HepG2 (cell line): Measurements from ENCODE around the gene AFTPH. TPM values are rescaled to one million over a fixed set of nuclear protein-coding genes. Genes with fewer than 3 reads are reported as not detected.

Source experiments
- ATAC-seq: fragments of 200-7000 bp; cut with Tn5 transposase; 3 replicates; pipeline ENCODE4 v1.9.1; 2020; ENCODE audit warnings: mild to moderate bottlenecking, moderate library complexity
- BruUV-seq: library from RNA; stranded (reverse); fragments of 400-500 nt; replicated peaks from 2 replicates; lab custom pipeline; 2021; lab: Mats Ljungman, UMichigan
- CTCF ChIA-PET: fragments of 300-600 bp; formaldehyde crosslinking; extraction: SDS; loops from one replicate; lab custom pipeline; 2021; ENCODE audit warnings: low total read pairs, inconsistent platforms, low intra/inter-chr PET ratio; lab: Yijun Ruan, JAX
- POLR2A ChIA-PET: fragments of 350-600 bp; sonication (Branson Sonifier 250); formaldehyde crosslinking; loops from one replicate; lab custom pipeline; 2020; ENCODE audit warnings: antibody characterized with exemption, inconsistent platforms; lab: Yijun Ruan, JAX
- DNase-seq: peaks from one replicate; pipeline ENCODE4 v3.0.0-alpha.2; 2015; ENCODE audit warnings: low spot score
- FAIRE-seq: peaks from 3 replicates; lab custom pipeline; 2011; peaks lifted over from hg19 to GRCh38; lab: Jason Lieb, UNC
- H2AFZ ChIP-seq: one replicate; pipeline ENCODE4 v1.6.1; 2011; ENCODE audit warnings: low read length, inconsistent platforms
- H3K27ac ChIP-seq: fragments of 300-600 bp; 3 replicates; pipeline ENCODE4 v1.8.0; 2011; ENCODE audit warnings: mixed run types, mild to moderate bottlenecking, mixed read lengths, low read length, inconsistent platforms; ENCODE audit not compliant: insufficient read depth; ENCODE audit errors: extremely low read length
- H3K27me3 ChIP-seq, 2 experiments: fragments of 200-600 bp in 1 of 2; 2 replicates in 1 of 2; 3 replicates in 1 of 2; pipeline versions ENCODE4 v1.6.0 to v1.8.0; 2011; ENCODE audit warnings: low read length in 2 of 2, mild to moderate bottlenecking in 2 of 2, moderate library complexity in 2 of 2, inconsistent platforms in 1 of 2; ENCODE audit not compliant: insufficient read depth in 2 of 2, control insufficient read depth in 1 of 2
- H3K36me3 ChIP-seq, 2 experiments: fragments of 200-600 bp in 1 of 2; replicated peaks in 1 of 2; 2 replicates in 1 of 2; 3 replicates in 1 of 2; pipeline versions ENCODE4 v1.5.1 to v1.8.0; 2011; ENCODE audit warnings: low read length in 2 of 2, inconsistent platforms in 1 of 2; ENCODE audit not compliant: insufficient read depth in 2 of 2, control insufficient read depth in 1 of 2
- H3K4me1 ChIP-seq: 2 replicates; pipeline ENCODE4 v1.5.1; 2012; ENCODE audit warnings: low read length, inconsistent platforms; ENCODE audit not compliant: insufficient read depth
- H3K4me2 ChIP-seq: 2 replicates; pipeline ENCODE4 v1.6.0; 2011; ENCODE audit warnings: low read depth, low read length, inconsistent platforms
- H3K4me3 ChIP-seq, 3 experiments: fragments of 200-600 bp in 1 of 3; sonication (generic), shearing (Covaris generic) in 1 of 3; replicated peaks in 1 of 3; 2 replicates each; pipeline ENCODE4 v1.5.1; 2011 to 2016; ENCODE audit warnings: low read length in 3 of 3, inconsistent platforms in 2 of 3, low read depth in 2 of 3, mild to moderate bottlenecking in 2 of 3, control low read depth in 1 of 3, mixed read lengths in 1 of 3; ENCODE audit not compliant: insufficient read depth in 1 of 3
- H3K79me2 ChIP-seq: one replicate; pipeline ENCODE4 v1.6.1; 2011; ENCODE audit warnings: low read length, inconsistent platforms; ENCODE audit not compliant: insufficient read depth
- H3K9ac ChIP-seq: 2 replicates; pipeline ENCODE4 v1.6.0; 2011; ENCODE audit warnings: mild to moderate bottlenecking, low read depth, low read length, inconsistent platforms; ENCODE audit not compliant: insufficient read depth
- H3K9me3 ChIP-seq: 2 replicates; pipeline ENCODE4 v1.5.1; 2012; ENCODE audit warnings: mild to moderate bottlenecking, low read length
- H4K20me1 ChIP-seq: 2 replicates; pipeline ENCODE4 v1.6.0; 2011; ENCODE audit warnings: inconsistent platforms, mild to moderate bottlenecking, low read length, moderate library complexity; ENCODE audit not compliant: insufficient read depth
- FOXM1 ChIP-seq: sonication (generic); formaldehyde crosslinking; IDR thresholded peaks from 2 replicates; pipeline ENCODE4 v1.5.0; 2020; ENCODE audit warnings: missing genetic modification reagents
- SRF ChIP-seq: IDR thresholded peaks from 2 replicates; pipeline ENCODE4 v1.6.1; 2011; ENCODE audit warnings: mild to moderate bottlenecking, low read depth, low read length, moderate library complexity
- TAF15 ChIP-seq: fragments of 200-400 bp; formaldehyde crosslinking; IDR thresholded peaks from one replicate; pipeline ENCODE4 v1.6.1; 2018; ENCODE audit warnings: mild to moderate bottlenecking, low read depth, low read length; ENCODE audit not compliant: poor library complexity, severe bottlenecking
- TBX2 ChIP-seq: sonication (generic); formaldehyde crosslinking; IDR thresholded peaks from 2 replicates; pipeline ENCODE4 v1.5.0; 2020; ENCODE audit warnings: missing genetic modification reagents, mild to moderate bottlenecking, borderline replicate concordance
- TOE1 ChIP-seq: sonication (generic); formaldehyde crosslinking; IDR thresholded peaks from 2 replicates; pipeline ENCODE4 v1.4.0; 2020; ENCODE audit warnings: mild to moderate bottlenecking, missing genetic modification reagents
- ZBTB25 ChIP-seq: IDR thresholded peaks from 2 replicates; pipeline ENCODE4 v1.6.1; 2018; ENCODE audit warnings: missing genetic modification reagents
- WGBS: methylation state at CpG from one replicate; pipeline ENCODE4 v1.1.6; 2017; ENCODE audit warnings: low lambda C conversion rate; 5-methylcytosine and 5-hydroxymethylcytosine counted together
- in situ Hi-C: cut with HindIII; loops from 2 replicates; pipeline ENCODE4 v1.10.0; 2017; ENCODE audit warnings: low pct_unique_long_range_greater_than_20kb; ENCODE audit not compliant: extremely low pct_ligation_motif_present
- intact Hi-C: fragments of 100-400 bp; cut with micrococcal nuclease; formaldehyde crosslinking; loops from one replicate; pipeline ENCODE4 v1.10.0; 2022; ENCODE audit not compliant: unreplicated experiment
- polyA plus RNA-seq, 8 experiments: library from polyadenylated mRNA; depleted of rRNA in 3 of 8; stranded (reverse) in 7 of 8; unstranded in 1 of 8; fragments of >200 nt; fragmentation: Illumina TruSeq in 4 of 8; extraction: Trizol in 4 of 8; gene quantifications; 2 replicates each; pipeline versions ENCODE4 v1.2.1 to v1.2.3, GENCODE V29; 2011 to 2016; ENCODE audit warnings: low read depth in 4 of 8, missing spikeins in 1 of 8, mixed read lengths in 1 of 8; ENCODE audit not compliant: insufficient read depth in 1 of 8
- total RNA-seq, 5 experiments: library from RNA; depleted of rRNA; stranded (reverse); fragments of >200 nt; fragmentation: Illumina TruSeq; extraction: Trizol; gene quantifications; 2 replicates each; pipeline ENCODE4 v1.2.3, GENCODE V29; 2016; ENCODE audit warnings: low read depth in 1 of 5
- TF ChIP-seq, protein P1 (sequence below): sonication (generic); formaldehyde crosslinking; IDR thresholded peaks from 2 replicates; pipeline ENCODE4 v1.5.0; 2020; ENCODE audit warnings: mild to moderate bottlenecking, missing genetic modification reagents, moderate library complexity

The AFTPH gene
- total and polyA plus RNA-seq, 2 of the 13 experiments (the other 11 are each of a cell fraction or from before 2014, with no cell fraction given), result 27.5 to 36.8 TPM

- TF ChIP-seq TOE1, result no peak
- no peak for TF ChIP-seq TBX2 (CRISPR knock-in tag)
- TF ChIP-seq FOXM1 (CRISPR knock-in tag), result no peak
- no peak for TF ChIP-seq ZBTB25 (CRISPR knock-in tag)
- no peak for TF ChIP-seq TAF15
These were observed 23.6 kb upstream of the AFTPH start (continued) for GRCh38 chr2:64500549-64500948.

- intact Hi-C loops (no loop called here), in situ Hi-C loops (no loop called here)
- no peaks in the 10 kb centered on the region for H3K36me3 ChIP-seq
- BruUV-seq, result no TSS peak
- FAIRE-seq (no peak), ATAC-seq (no peak), DNase-seq (no peak)
- no peaks in the 10 kb centered on the region for H3K9me3 ChIP-seq
- H3K4me2 ChIP-seq, result no peak overlapping the region
- H3K9ac ChIP-seq, result no peak overlapping the region
- WGBS, result 6% methylated on average over 1 of the region's 1 CpG
- TF ChIP-seq, protein P1, sequence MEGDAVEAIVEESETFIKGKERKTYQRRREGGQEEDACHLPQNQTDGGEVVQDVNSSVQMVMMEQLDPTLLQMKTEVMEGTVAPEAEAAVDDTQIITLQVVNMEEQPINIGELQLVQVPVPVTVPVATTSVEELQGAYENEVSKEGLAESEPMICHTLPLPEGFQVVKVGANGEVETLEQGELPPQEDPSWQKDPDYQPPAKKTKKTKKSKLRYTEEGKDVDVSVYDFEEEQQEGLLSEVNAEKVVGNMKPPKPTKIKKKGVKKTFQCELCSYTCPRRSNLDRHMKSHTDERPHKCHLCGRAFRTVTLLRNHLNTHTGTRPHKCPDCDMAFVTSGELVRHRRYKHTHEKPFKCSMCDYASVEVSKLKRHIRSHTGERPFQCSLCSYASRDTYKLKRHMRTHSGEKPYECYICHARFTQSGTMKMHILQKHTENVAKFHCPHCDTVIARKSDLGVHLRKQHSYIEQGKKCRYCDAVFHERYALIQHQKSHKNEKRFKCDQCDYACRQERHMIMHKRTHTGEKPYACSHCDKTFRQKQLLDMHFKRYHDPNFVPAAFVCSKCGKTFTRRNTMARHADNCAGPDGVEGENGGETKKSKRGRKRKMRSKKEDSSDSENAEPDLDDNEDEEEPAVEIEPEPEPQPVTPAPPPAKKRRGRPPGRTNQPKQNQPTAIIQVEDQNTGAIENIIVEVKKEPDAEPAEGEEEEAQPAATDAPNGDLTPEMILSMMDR (CRISPR knock-in tag), result no peak
- 0 out of 2 replicates have a peak, but pooled peaks have one; percentile 31 for TF ChIP-seq SRF
- ChIA-PET POLR2A (no interaction called here), CTCF (no interaction called here)
- H3K4me3 ChIP-seq, result no peak overlapping the region
- H3K27ac ChIP-seq, result no peak overlapping the region
- H2AFZ ChIP-seq, result no peak overlapping the region
- peaks cover 2 to 25% of the 10 kb centered on the region in 2 experiments; a peak in 2 of 5 replicates for H3K27me3 ChIP-seq
- no peaks in the 10 kb centered on the region for H3K79me2 ChIP-seq
- H4K20me1 ChIP-seq, result no peaks in the 10 kb centered on the region
- no peaks in the 10 kb centered on the region for H3K4me1 ChIP-seq
These were observed 22.2 kb upstream of the AFTPH start for GRCh38 chr2:64501946-64502345.
